Fibroblast of lung (primary cell): ENCODE measurements around the gene EEPD1. TPM values are rescaled to one million over a fixed set of nuclear protein-coding genes. Genes with fewer than 3 reads are reported as not detected.

ENCODE experiments used
- DNase-seq, 2 donors: peaks; one replicate each; pipeline versions ENCODE4 v3.0.0 to v3.0.0-alpha.2; 2010; ENCODE audit warnings: low read depth in 2 of 2
- H2AFZ ChIP-seq: 2 replicates; pipeline ENCODE4 v1.5.1; 2012; ENCODE audit warnings: low read length, control low read depth, inconsistent platforms
- H3K27ac ChIP-seq: 2 replicates; pipeline ENCODE4 v1.5.1; 2011; ENCODE audit warnings: low read length, control low read depth; ENCODE audit not compliant: insufficient read depth
- H3K27me3 ChIP-seq: 2 replicates; pipeline ENCODE4 v1.5.1; 2011; ENCODE audit warnings: mild to moderate bottlenecking, low read length; ENCODE audit not compliant: control insufficient read depth, insufficient read depth
- H3K36me3 ChIP-seq: 2 replicates; pipeline ENCODE4 v1.5.1; 2011; ENCODE audit warnings: low read length; ENCODE audit not compliant: control insufficient read depth, insufficient read depth
- H3K4me1 ChIP-seq: 2 replicates; pipeline ENCODE4 v1.5.1; 2011; ENCODE audit warnings: low read length; ENCODE audit not compliant: control insufficient read depth, insufficient read depth; ENCODE audit errors: extremely low read depth
- H3K4me2 ChIP-seq: 2 replicates; pipeline ENCODE4 v1.5.1; 2011; ENCODE audit warnings: low read length, control low read depth; ENCODE audit not compliant: insufficient read depth; ENCODE audit errors: extremely low read depth
- H3K4me3 ChIP-seq, 4 experiments: fragments of 200-600 bp in 1 of 4; sonication (generic) in 1 of 4; replicated peaks in 1 of 4; 2 replicates each; pipeline ENCODE4 v1.5.1; 2011 to 2016; ENCODE audit warnings: low read length in 4 of 4, low read depth in 3 of 4, mild to moderate bottlenecking in 3 of 4, control low read depth in 2 of 4, inconsistent platforms in 1 of 4, mixed read lengths in 1 of 4; ENCODE audit not compliant: insufficient read depth in 1 of 4; ENCODE audit errors: control extremely low read depth in 1 of 4
- H3K79me2 ChIP-seq: 2 replicates; pipeline ENCODE4 v1.5.1; 2012; ENCODE audit warnings: mild to moderate bottlenecking, low read length, inconsistent platforms; ENCODE audit not compliant: control insufficient read depth, insufficient read depth
- H3K9ac ChIP-seq: 2 replicates; pipeline ENCODE4 v1.5.1; 2011; ENCODE audit warnings: mild to moderate bottlenecking, low read length, control low read depth; ENCODE audit not compliant: insufficient read depth
- H3K9me3 ChIP-seq: 2 replicates; pipeline ENCODE4 v1.5.1; 2012; ENCODE audit warnings: low read depth, low read length; ENCODE audit not compliant: control insufficient read depth, insufficient read depth
- H4K20me1 ChIP-seq: 2 replicates; pipeline ENCODE4 v1.5.1; 2011; ENCODE audit warnings: low read length; ENCODE audit not compliant: control insufficient read depth, insufficient read depth; ENCODE audit errors: extremely low read depth
- EZH2 ChIP-seq: IDR thresholded peaks from 2 replicates; pipeline ENCODE4 v1.5.1; 2012; ENCODE audit warnings: low read length, control low read depth, mild to moderate bottlenecking; ENCODE audit errors: missing control alignments
- polyA plus RNA-seq, 2 donors: library from polyadenylated mRNA; depleted of rRNA in 1 of 2; stranded (reverse) in 1 of 2; unstranded in 1 of 2; fragments of >200 nt; gene quantifications; 2 replicates each; pipeline ENCODE4 v1.2.1, GENCODE V29; 2011 to 2012; ENCODE audit warnings: missing spikeins in 1 of 2
- total RNA-seq: library from RNA; depleted of rRNA; stranded (reverse); fragments of >200 nt; gene quantifications from 2 replicates; pipeline ENCODE4 v1.2.1, GENCODE V29; 2014
- TF ChIP-seq, protein P1 (sequence below), 2 donors: IDR thresholded peaks in 1 of 2; conservative IDR thresholded peaks in 1 of 2; 1 replicate in 1 of 2; 2 replicates in 1 of 2; pipeline ENCODE4 v1.5.1; 2011 to 2012; ENCODE audit warnings: low read length in 2 of 2, control low read depth in 1 of 2, inconsistent platforms in 1 of 2, low read depth in 1 of 2, mild to moderate bottlenecking in 1 of 2

The EEPD1 gene
- total and polyA plus RNA-seq, 2 donors (not counting 1 experiment from before 2014, with no cell fraction given): 8.4 to 15.9 TPM

DNA sequence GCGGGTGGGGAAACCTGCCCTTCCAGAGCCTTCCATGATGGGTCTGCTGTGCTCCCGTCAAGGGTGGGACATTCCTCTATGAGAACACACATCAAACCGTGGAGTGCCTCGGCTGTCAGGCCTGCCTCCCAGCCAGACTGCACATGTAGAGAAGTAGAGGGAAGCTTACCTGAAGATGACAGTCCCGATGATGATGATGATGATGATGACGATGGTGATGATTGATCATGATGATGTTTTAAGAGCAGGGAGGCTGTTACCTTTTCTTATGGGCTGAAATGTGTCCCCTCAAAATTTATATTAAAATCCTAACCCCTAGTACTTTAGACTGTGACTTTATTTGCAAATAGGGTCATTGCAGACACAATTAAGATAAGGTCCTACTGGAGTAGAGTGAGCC, 160.6 kb downstream of the EEPD1 start:
- no peaks in the 10 kb centered on the region for H3K79me2 ChIP-seq
- H2AFZ ChIP-seq: no peak overlapping the region
- H3K27ac ChIP-seq: no peak overlapping the region
- H3K9ac ChIP-seq: no peak overlapping the region
- H4K20me1 ChIP-seq: no peaks in the 10 kb centered on the region
- no peak overlapping the region for H3K4me3 ChIP-seq
- no peak overlapping the region for H3K4me2 ChIP-seq
- no peaks in the 10 kb centered on the region for H3K36me3 ChIP-seq
- DNase-seq: no peak
- TF ChIP-seq, protein P1, sequence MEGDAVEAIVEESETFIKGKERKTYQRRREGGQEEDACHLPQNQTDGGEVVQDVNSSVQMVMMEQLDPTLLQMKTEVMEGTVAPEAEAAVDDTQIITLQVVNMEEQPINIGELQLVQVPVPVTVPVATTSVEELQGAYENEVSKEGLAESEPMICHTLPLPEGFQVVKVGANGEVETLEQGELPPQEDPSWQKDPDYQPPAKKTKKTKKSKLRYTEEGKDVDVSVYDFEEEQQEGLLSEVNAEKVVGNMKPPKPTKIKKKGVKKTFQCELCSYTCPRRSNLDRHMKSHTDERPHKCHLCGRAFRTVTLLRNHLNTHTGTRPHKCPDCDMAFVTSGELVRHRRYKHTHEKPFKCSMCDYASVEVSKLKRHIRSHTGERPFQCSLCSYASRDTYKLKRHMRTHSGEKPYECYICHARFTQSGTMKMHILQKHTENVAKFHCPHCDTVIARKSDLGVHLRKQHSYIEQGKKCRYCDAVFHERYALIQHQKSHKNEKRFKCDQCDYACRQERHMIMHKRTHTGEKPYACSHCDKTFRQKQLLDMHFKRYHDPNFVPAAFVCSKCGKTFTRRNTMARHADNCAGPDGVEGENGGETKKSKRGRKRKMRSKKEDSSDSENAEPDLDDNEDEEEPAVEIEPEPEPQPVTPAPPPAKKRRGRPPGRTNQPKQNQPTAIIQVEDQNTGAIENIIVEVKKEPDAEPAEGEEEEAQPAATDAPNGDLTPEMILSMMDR (conservative IDR thresholded peaks at IDR 0.05 in 1 of 2, IDR thresholded peaks at IDR 0.05 in 1 of 2; ENCODE audit: low read depth in 1 of 2, low read length in 2 of 2): no peak
- no peak for TF ChIP-seq EZH2
- peaks cover 4% of the 10 kb centered on the region for H3K27me3 ChIP-seq
- H3K9me3 ChIP-seq: no peaks in the 10 kb centered on the region
- H3K4me1 ChIP-seq: peaks cover 3% of the 10 kb centered on the region

DNA sequence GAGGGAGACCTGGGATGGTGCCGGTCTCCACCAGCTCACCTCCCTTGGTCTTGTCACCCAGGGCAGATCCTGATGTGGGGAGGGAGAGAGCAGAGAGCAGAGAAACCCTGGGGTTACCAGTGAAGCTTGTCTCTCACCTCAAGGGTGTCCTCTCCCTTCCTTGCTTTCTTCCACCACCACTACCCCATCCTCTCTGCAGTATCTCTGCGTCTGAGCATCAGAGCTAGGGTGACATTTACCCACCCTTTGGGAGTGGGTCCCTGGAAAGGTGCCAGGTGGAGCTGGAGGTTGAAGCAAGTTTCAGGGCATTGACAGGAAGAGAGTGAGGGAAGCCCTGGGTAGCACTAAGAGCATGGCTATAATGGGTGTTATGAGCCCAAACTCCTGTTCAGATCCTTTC, 161.4 kb downstream of the EEPD1 start:
- H3K4me1 ChIP-seq: peaks cover 3% of the 10 kb centered on the region
- no peaks in the 10 kb centered on the region for H3K36me3 ChIP-seq
- no peak for DNase-seq
- H3K9me3 ChIP-seq: no peaks in the 10 kb centered on the region
- H3K9ac ChIP-seq: no peak overlapping the region
- H3K4me2 ChIP-seq: no peak overlapping the region
- H2AFZ ChIP-seq: no peak overlapping the region
- H3K27me3 ChIP-seq: peaks cover 4% of the 10 kb centered on the region
- no peaks in the 10 kb centered on the region for H3K79me2 ChIP-seq
- H3K4me3 ChIP-seq: no peak overlapping the region
- TF ChIP-seq, protein P1 (conservative IDR thresholded peaks at IDR 0.05 in 1 of 2, IDR thresholded peaks at IDR 0.05 in 1 of 2; ENCODE audit: low read depth in 1 of 2, low read length in 2 of 2): no peak
- TF ChIP-seq EZH2: no peak
- no peaks in the 10 kb centered on the region for H4K20me1 ChIP-seq
- H3K27ac ChIP-seq: no peak overlapping the region

DNA sequence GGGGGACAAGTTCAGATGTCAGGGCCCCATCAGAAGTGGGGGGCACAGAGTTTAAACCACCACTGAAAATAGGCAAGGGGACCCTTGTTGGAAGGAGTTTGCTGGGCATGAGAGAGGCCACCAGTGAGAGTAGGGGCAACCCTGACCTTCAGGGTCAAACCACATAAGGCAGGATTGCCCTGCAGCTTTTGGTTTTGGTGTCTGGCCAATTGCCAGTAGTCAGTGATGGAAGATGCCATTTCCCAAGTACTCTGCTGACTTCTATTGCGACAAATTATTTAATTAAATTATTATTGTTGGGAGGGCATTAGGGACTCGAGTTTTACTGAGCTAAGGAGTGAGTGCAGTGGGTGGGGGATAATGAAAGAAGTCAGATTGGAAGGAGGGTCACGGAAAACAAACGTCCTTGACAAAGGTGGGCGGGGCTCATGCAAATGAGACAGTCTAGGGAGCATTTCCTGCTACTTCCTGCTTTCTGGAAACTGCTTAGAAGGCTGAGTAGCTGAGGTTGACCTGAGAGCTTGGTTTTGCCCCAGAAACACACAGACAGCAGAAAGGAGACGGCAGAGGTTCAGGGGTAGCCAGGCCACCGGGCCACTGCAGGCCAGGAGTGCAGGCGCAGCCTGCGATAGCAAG, 162.4 kb downstream of the EEPD1 start:
- H3K4me2 ChIP-seq: no peak overlapping the region
- peaks cover 4% of the 10 kb centered on the region for H3K27me3 ChIP-seq
- TF ChIP-seq, protein P1 (conservative IDR thresholded peaks at IDR 0.05 in 1 of 2, IDR thresholded peaks at IDR 0.05 in 1 of 2; ENCODE audit: low read depth in 1 of 2, low read length in 2 of 2): no peak
- no peak for TF ChIP-seq EZH2
- no peak overlapping the region for H3K27ac ChIP-seq
- peaks cover 3% of the 10 kb centered on the region for H3K4me1 ChIP-seq
- H3K9me3 ChIP-seq: no peaks in the 10 kb centered on the region
- no peak overlapping the region for H2AFZ ChIP-seq
- no peak overlapping the region for H3K9ac ChIP-seq
- no peaks in the 10 kb centered on the region for H4K20me1 ChIP-seq
- DNase-seq: no peak
- H3K79me2 ChIP-seq: no peaks in the 10 kb centered on the region
- H3K4me3 ChIP-seq: no peak overlapping the region
- no peaks in the 10 kb centered on the region for H3K36me3 ChIP-seq
